ENCODE measurements around the gene OR1F1. TPM values are rescaled to one million over a fixed set of nuclear protein-coding genes. Genes with fewer than 3 reads are reported as not detected.

The OR1F1 gene
- total RNA-seq, 2 experiments from 2014 or later, result not detected

GRCh38 chr16:3152027-3152276 is 36.1 kb upstream of the OR1F1 start:
- DNase-seq (peak; percentile 59), ATAC-seq (no peak)
- Mint-ChIP-seq H3K9me3 (ENCODE audit: low read depth) (peaks cover 2% of the 10 kb centered on the region), H3K27me3 (peaks cover 2% of the 10 kb centered on the region), H3K27ac (peak overlapping the region; percentile 89), H3K36me3 (ENCODE audit: low read depth) (peaks cover 3% of the 10 kb centered on the region), H3K4me1 (peaks cover 22% of the 10 kb centered on the region), H3K4me3 (peak overlapping the region; percentile 79)
- intact Hi-C loops (cut with DNase I, micrococcal nuclease), result loop anchor here (2.0 to 5.0 kb wide), 2 partner anchors 37 to 350 kb away; partner anchors contain the start of genes CLUAP1 (in 1 of the 2) and OR1F1 (in 1 of the 2)
- ChIA-PET CTCF (interaction anchor here (1.1 to 2.0 kb wide), 3 partner anchors 20 to 92 kb away, joined by 3 to 11 read pairs (median 4); no protein-coding TSS in a partner anchor), POLR2A (no interaction called here)

GRCh38 chr16:3152277-3152990 is 35.6 kb upstream of the OR1F1 start:
- Mint-ChIP-seq H3K27me3 (peaks cover 3% of the 10 kb centered on the region), H3K27ac (peak overlapping the region; percentile 89), H3K4me3 (peak overlapping the region; percentile 79), H3K4me1 (peaks cover 22% of the 10 kb centered on the region), H3K9me3 (ENCODE audit: low read depth) (peaks cover 2% of the 10 kb centered on the region), H3K36me3 (ENCODE audit: low read depth) (peaks cover 3% of the 10 kb centered on the region)
- intact Hi-C loops (cut with DNase I, micrococcal nuclease), result loop anchor here (2.0 to 5.0 kb wide), 2 partner anchors 36 to 350 kb away; partner anchors contain the start of genes CLUAP1 (in 1 of the 2) and OR1F1 (in 1 of the 2)
- POLR2A ChIA-PET, result no interaction called here
- peak; percentile 17 for ATAC-seq
- DNase-seq, result peak; percentile 93
- CTCF ChIA-PET, result interaction anchor here (0.8 to 1.3 kb wide), 3 partner anchors 19 to 93 kb away, joined by 3 to 4 read pairs (median 3); no protein-coding TSS in a partner anchor

GRCh38 chr16:3152991-3153368 is 35.0 kb upstream of the OR1F1 start:
- H3K9me3 Mint-ChIP-seq (ENCODE audit: low read depth), result peaks cover 2% of the 10 kb centered on the region
- ATAC-seq (no peak), DNase-seq (no peak)
- CTCF ChIA-PET, result interaction anchor here (0.8 to 1.1 kb wide), 2 partner anchors 19 to 31 kb away, joined by 3 read pairs; no protein-coding TSS in a partner anchor
- H3K4me1 Mint-ChIP-seq, result peaks cover 26% of the 10 kb centered on the region
- peak overlapping the region; percentile 79 for H3K4me3 Mint-ChIP-seq
- peaks cover 3% of the 10 kb centered on the region for H3K36me3 Mint-ChIP-seq (ENCODE audit: low read depth)
- intact Hi-C loops (cut with DNase I, micrococcal nuclease), result loop anchor here (2.0 to 5.0 kb wide), 2 partner anchors 36 to 349 kb away; partner anchors contain the start of genes CLUAP1 (in 1 of the 2) and OR1F1 (in 1 of the 2)
- POLR2A ChIA-PET, result no interaction called here
- peaks cover 8% of the 10 kb centered on the region for H3K27me3 Mint-ChIP-seq
- H3K27ac Mint-ChIP-seq, result peak overlapping the region; percentile 89

GRCh38 chr16:3155181-3155580 is 32.8 kb upstream of the OR1F1 start:
- intact Hi-C loops (cut with DNase I, micrococcal nuclease), result no loop called here
- ATAC-seq (no peak), DNase-seq (no peak)
- ChIA-PET CTCF (interaction anchor here (0.8 to 0.9 kb wide), 2 partner anchors 23 to 34 kb away, joined by 3 to 4 read pairs; no protein-coding TSS in a partner anchor), POLR2A (no interaction called here)
- Mint-ChIP-seq H3K9me3 (ENCODE audit: low read depth) (peaks cover 2% of the 10 kb centered on the region), H3K27me3 (peaks cover 8% of the 10 kb centered on the region), H3K4me3 (no peak overlapping the region), H3K4me1 (peaks cover 34% of the 10 kb centered on the region), H3K36me3 (ENCODE audit: low read depth) (peaks cover 5% of the 10 kb centered on the region), H3K27ac (no peak overlapping the region)

- Mint-ChIP-seq H3K27ac (no peak overlapping the region), H3K36me3 (ENCODE audit: low read depth) (peaks cover 5% of the 10 kb centered on the region), H3K27me3 (peaks cover 8% of the 10 kb centered on the region), H3K4me1 (peaks cover 31% of the 10 kb centered on the region), H3K4me3 (no peak overlapping the region), H3K9me3 (ENCODE audit: low read depth) (peaks cover 2% of the 10 kb centered on the region)
- no peak for DNase-seq
- CTCF ChIA-PET, result interaction anchor here (0.8 kb wide), 1 partner anchor 24 kb away, joined by 4 read pairs; no protein-coding TSS in a partner anchor
- POLR2A ChIA-PET, result no interaction called here
- intact Hi-C loops (cut with DNase I, micrococcal nuclease), result no loop called here
- no peak for ATAC-seq
Measured at GRCh38 chr16:3155972-3156371, 32.0 kb upstream of the OR1F1 start.

- no peak for ATAC-seq
- POLR2A ChIA-PET, result interaction anchor here (1.0 kb wide), 1 partner anchor 80 kb away, joined by 3 read pairs; no protein-coding TSS in a partner anchor
- Mint-ChIP-seq H3K9me3 (ENCODE audit: low read depth) (peaks cover 2% of the 10 kb centered on the region), H3K27me3 (peaks cover 8% of the 10 kb centered on the region), H3K36me3 (ENCODE audit: low read depth) (peaks cover 5% of the 10 kb centered on the region), H3K4me1 (peaks cover 25% of the 10 kb centered on the region), H3K4me3 (peak overlapping the region; percentile 87), H3K27ac (peak overlapping the region; percentile 63)
- CTCF ChIA-PET, result interaction anchor here (0.6 to 1.1 kb wide), 3 partner anchors 14 to 129 kb away, joined by 3 to 4 read pairs (median 3); no protein-coding TSS in a partner anchor
- intact Hi-C loops (cut with DNase I, micrococcal nuclease), result loop anchor here (1.0 kb wide), 1 partner anchor 7 kb away; no protein-coding TSS in a partner anchor
- DNase-seq, result peak; percentile 77
Measured at GRCh38 chr16:3157229-3158025, 30.6 kb upstream of the OR1F1 start.

- Mint-ChIP-seq H3K27ac (peak overlapping the region; percentile 63), H3K4me3 (peak overlapping the region; percentile 87), H3K9me3 (ENCODE audit: low read depth) (peaks cover 2% of the 10 kb centered on the region), H3K4me1 (peaks cover 20% of the 10 kb centered on the region), H3K27me3 (peaks cover 7% of the 10 kb centered on the region), H3K36me3 (ENCODE audit: low read depth) (peaks cover 2% of the 10 kb centered on the region)
- intact Hi-C loops (cut with DNase I, micrococcal nuclease), result loop anchor here (1.0 kb wide), 1 partner anchor 8 kb away; no protein-coding TSS in a partner anchor
- DNase-seq, result peak; percentile 34
- ATAC-seq, result peak; percentile 9
- ChIA-PET POLR2A (interaction anchor here (0.9 to 1.5 kb wide), 3 partner anchors 23 to 100 kb away, joined by 3 to 10 read pairs (median 3); partner anchors contain the start of gene ZNF213), CTCF (interaction anchor here (0.5 to 1.1 kb wide), 5 partner anchors 14 to 130 kb away, joined by 3 to 6 read pairs (median 4); no protein-coding TSS in a partner anchor)
Measured at GRCh38 chr16:3158026-3158509, 29.9 kb upstream of the OR1F1 start.

- DNase-seq (peak; percentile 91), ATAC-seq (peak; percentile 75)
- intact Hi-C loops (cut with DNase I, micrococcal nuclease), result loop anchor here (1.0 kb wide), 2 partner anchors 8 to 13 kb away; no protein-coding TSS in a partner anchor
- POLR2A ChIA-PET, result interaction anchor here (0.6 to 1.5 kb wide), 7 partner anchors 8 to 290 kb away, joined by 3 to 10 read pairs (median 3); partner anchors contain the start of gene ZNF213
- H3K27me3 Mint-ChIP-seq, result peaks cover 7% of the 10 kb centered on the region
- peaks cover 20% of the 10 kb centered on the region for H3K4me1 Mint-ChIP-seq
- H3K9me3 Mint-ChIP-seq (ENCODE audit: low read depth), result peaks cover 2% of the 10 kb centered on the region
- peaks cover 2% of the 10 kb centered on the region for H3K36me3 Mint-ChIP-seq (ENCODE audit: low read depth)
- H3K4me3 Mint-ChIP-seq, result peak overlapping the region; percentile 87
- CTCF ChIA-PET, result interaction anchor here (0.5 to 1.2 kb wide), 7 partner anchors 8 to 128 kb away, joined by 3 to 7 read pairs (median 5); no protein-coding TSS in a partner anchor
- peak overlapping the region; percentile 88 for H3K27ac Mint-ChIP-seq
Measured at GRCh38 chr16:3158510-3159314, 29.3 kb upstream of the OR1F1 start.

- H3K4me3 Mint-ChIP-seq, result peak overlapping the region; percentile 38
- ATAC-seq, result no peak
- ChIA-PET POLR2A (no interaction called here), CTCF (interaction anchor here (0.5 to 1.4 kb wide), 2 partner anchors 21 to 130 kb away, joined by 3 read pairs; no protein-coding TSS in a partner anchor)
- H3K9me3 Mint-ChIP-seq (ENCODE audit: low read depth), result no peaks in the 10 kb centered on the region
- H3K4me1 Mint-ChIP-seq, result peaks cover 27% of the 10 kb centered on the region
- intact Hi-C loops (cut with DNase I, micrococcal nuclease), result no loop called here
- H3K36me3 Mint-ChIP-seq (ENCODE audit: low read depth), result peaks cover 2% of the 10 kb centered on the region
- no peak for DNase-seq
- H3K27me3 Mint-ChIP-seq, result peaks cover 7% of the 10 kb centered on the region
- no peak overlapping the region for H3K27ac Mint-ChIP-seq
Measured at GRCh38 chr16:3161235-3162018, 26.6 kb upstream of the OR1F1 start.
